GM23338 (cell line): ENCODE data around the gene SMYD5. TPM values are rescaled to one million over a fixed set of nuclear protein-coding genes. Genes with fewer than 3 reads are reported as not detected.

Experiments used
- ATAC-seq: fragments of 200-7000 bp; cut with Tn5 transposase; 3 replicates; pipeline ENCODE4 v1.9.1; 2020
- DNase-seq: peaks from one replicate; pipeline ENCODE4 v3.0.0-alpha.2; 2015; ENCODE audit warnings: low spot score
- H2AFZ ChIP-seq: fragments of 200-600 bp; sonication (generic); 2 replicates; pipeline ENCODE4 v1.8.0; 2016; ENCODE audit warnings: antibody characterized with exemption, mild to moderate bottlenecking, moderate library complexity
- H3F3A ChIP-seq: fragments of 200-600 bp; sonication (generic); replicated peaks from 2 replicates; pipeline ENCODE4 v1.8.0; 2017; ENCODE audit warnings: antibody characterized with exemption, mixed run types, low read depth
- H3K27ac ChIP-seq: fragments of 200-600 bp; sonication (generic); 2 replicates; pipeline ENCODE4 v1.6.1; 2016; ENCODE audit warnings: low read depth
- H3K27me3 ChIP-seq: fragments of 200-600 bp; sonication (generic); 2 replicates; pipeline ENCODE4 v1.8.0; 2016; ENCODE audit warnings: mild to moderate bottlenecking, mixed run types, moderate library complexity; ENCODE audit not compliant: insufficient read depth
- H3K36me3 ChIP-seq: fragments of 200-600 bp; sonication (generic); 2 replicates; pipeline ENCODE4 v1.8.0; 2016; ENCODE audit warnings: mild to moderate bottlenecking; ENCODE audit not compliant: insufficient read depth
- H3K4me1 ChIP-seq: fragments of 200-600 bp; sonication (generic); 2 replicates; pipeline ENCODE4 v1.8.0; 2016; ENCODE audit warnings: mild to moderate bottlenecking, moderate library complexity; ENCODE audit not compliant: insufficient read depth
- H3K4me2 ChIP-seq: fragments of 200-600 bp; sonication (generic); 2 replicates; pipeline ENCODE4 v1.7.1; 2017; ENCODE audit warnings: mixed run types
- H3K4me3 ChIP-seq: fragments of 200-600 bp; sonication (generic); 2 replicates; pipeline ENCODE4 v1.6.1; 2016; ENCODE audit warnings: mixed run types
- H3K79me2 ChIP-seq: fragments of 200-600 bp; sonication (generic); replicated peaks from 2 replicates; pipeline ENCODE4 v1.8.0; 2017; ENCODE audit warnings: mild to moderate bottlenecking; ENCODE audit not compliant: insufficient read depth
- H3K9me2 ChIP-seq: fragments of 200-600 bp; sonication (generic); 2 replicates; pipeline ENCODE4 v1.8.0; 2017; ENCODE audit not compliant: insufficient read depth
- H4K20me1 ChIP-seq: fragments of 200-600 bp; sonication (generic); replicated peaks from 2 replicates; pipeline ENCODE4 v1.8.0; 2017; ENCODE audit warnings: mild to moderate bottlenecking; ENCODE audit not compliant: insufficient read depth
- H3K27ac Mint-ChIP-seq: 2 replicates; pipeline ENCODE4 v1.8.0; 2020; ENCODE audit warnings: inconsistent platforms, mild to moderate bottlenecking, moderate library complexity, mixed read lengths
- H3K27me3 Mint-ChIP-seq: 3 replicates; pipeline ENCODE4 v1.8.0; 2022; ENCODE audit warnings: low read depth, mild to moderate bottlenecking, moderate library complexity, mixed read lengths, inconsistent platforms; ENCODE audit not compliant: insufficient read depth, poor library complexity
- H3K36me3 Mint-ChIP-seq: 3 replicates; pipeline ENCODE4 v1.8.0; 2021; ENCODE audit warnings: low read depth, mild to moderate bottlenecking, inconsistent platforms, moderate library complexity, mixed read lengths
- H3K4me1 Mint-ChIP-seq: 3 replicates; pipeline ENCODE4 v1.8.0; 2020; ENCODE audit warnings: mild to moderate bottlenecking, inconsistent platforms, mixed read lengths
- H3K4me3 Mint-ChIP-seq: 3 replicates; pipeline ENCODE4 v1.8.0; 2021; ENCODE audit warnings: moderate library complexity, mild to moderate bottlenecking, inconsistent platforms, mixed read lengths
- H3K9me3 Mint-ChIP-seq: 3 replicates; pipeline ENCODE4 v1.8.0; 2020; ENCODE audit warnings: moderate library complexity, mild to moderate bottlenecking, inconsistent platforms, mixed read lengths
- ETS1 ChIP-seq: IDR thresholded peaks from 2 replicates; pipeline ENCODE4 v1.6.1; 2016; ENCODE audit warnings: antibody characterized with exemption
- EZH2 ChIP-seq: fragments of 200-600 bp; sonication (generic); IDR thresholded peaks from one replicate; pipeline ENCODE4 v1.8.0; 2017; ENCODE audit warnings: antibody characterized with exemption, mild to moderate bottlenecking, low read depth; ENCODE audit not compliant: unreplicated experiment
- EZH2phosphoT487 ChIP-seq: fragments of 200-600 bp; sonication (generic); IDR thresholded peaks from one replicate; pipeline ENCODE4 v1.8.1; 2018; ENCODE audit warnings: antibody characterized with exemption; ENCODE audit not compliant: unreplicated experiment
- NANOG ChIP-seq: IDR thresholded peaks from 2 replicates; pipeline ENCODE4 v1.6.1; 2016; ENCODE audit warnings: antibody characterized with exemption, borderline replicate concordance
- POLR2AphosphoS5 ChIP-seq: IDR thresholded peaks from 2 replicates; pipeline ENCODE4 v1.6.1; 2016; ENCODE audit warnings: antibody characterized with exemption, low read depth
- REST ChIP-seq: IDR thresholded peaks from one replicate; pipeline ENCODE4 v1.6.1; 2018; ENCODE audit warnings: antibody characterized with exemption; ENCODE audit not compliant: unreplicated experiment
- STAT1 ChIP-seq: IDR thresholded peaks from one replicate; pipeline ENCODE4 v1.6.1; 2016; ENCODE audit warnings: antibody characterized with exemption; ENCODE audit not compliant: unreplicated experiment
- ZNF114 ChIP-seq: fragments of 250-450 bp; sonication (Bioruptor Pico); IDR thresholded peaks from 2 replicates; pipeline ENCODE4 v1.5.0; 2020; ENCODE audit warnings: mild to moderate bottlenecking, moderate library complexity
- ZNF331 ChIP-seq: fragments of 250-450 bp; sonication (Bioruptor Pico); IDR thresholded peaks from 2 replicates; pipeline ENCODE4 v1.5.0; 2020; ENCODE audit warnings: low read depth, mild to moderate bottlenecking, moderate library complexity
- polyA plus RNA-seq: library from polyadenylated mRNA; unstranded; fragments of >200 nt; fragmentation: Nextera tagmentation; extraction: Ambion mirVana; gene quantifications from 2 replicates; pipeline ENCODE4 v1.2.1, GENCODE V29; 2016
- total RNA-seq: library from RNA; depleted of rRNA; stranded (reverse); fragments of >200 nt; shearing (Covaris generic); gene quantifications from 2 replicates; pipeline ENCODE4 v1.2.3, GENCODE V29; 2014
- TF ChIP-seq, protein P1 (sequence below), 2 experiments: fragments of 200-600 bp in 1 of 2; sonication (generic) in 1 of 2; conservative IDR thresholded peaks; 2 replicates each; pipeline versions ENCODE4 v1.5.1 to v1.6.1; 2016 to 2017; ENCODE audit warnings: antibody characterized with exemption in 2 of 2, low read depth in 2 of 2, mild to moderate bottlenecking in 2 of 2, moderate library complexity in 1 of 2

SMYD5 gene
- total and polyA plus RNA-seq, 2 experiments from 2014 or later: 20.5 to 45.8 TPM

- no peak for TF ChIP-seq POLR2AphosphoS5
- TF ChIP-seq NANOG: no peak
- no peak for TF ChIP-seq ZNF114 (CRISPR knock-in tag)
- no peak for TF ChIP-seq STAT1
- TF ChIP-seq EZH2: no peak
- TF ChIP-seq ETS1: no peak
- TF ChIP-seq, protein P1, sequence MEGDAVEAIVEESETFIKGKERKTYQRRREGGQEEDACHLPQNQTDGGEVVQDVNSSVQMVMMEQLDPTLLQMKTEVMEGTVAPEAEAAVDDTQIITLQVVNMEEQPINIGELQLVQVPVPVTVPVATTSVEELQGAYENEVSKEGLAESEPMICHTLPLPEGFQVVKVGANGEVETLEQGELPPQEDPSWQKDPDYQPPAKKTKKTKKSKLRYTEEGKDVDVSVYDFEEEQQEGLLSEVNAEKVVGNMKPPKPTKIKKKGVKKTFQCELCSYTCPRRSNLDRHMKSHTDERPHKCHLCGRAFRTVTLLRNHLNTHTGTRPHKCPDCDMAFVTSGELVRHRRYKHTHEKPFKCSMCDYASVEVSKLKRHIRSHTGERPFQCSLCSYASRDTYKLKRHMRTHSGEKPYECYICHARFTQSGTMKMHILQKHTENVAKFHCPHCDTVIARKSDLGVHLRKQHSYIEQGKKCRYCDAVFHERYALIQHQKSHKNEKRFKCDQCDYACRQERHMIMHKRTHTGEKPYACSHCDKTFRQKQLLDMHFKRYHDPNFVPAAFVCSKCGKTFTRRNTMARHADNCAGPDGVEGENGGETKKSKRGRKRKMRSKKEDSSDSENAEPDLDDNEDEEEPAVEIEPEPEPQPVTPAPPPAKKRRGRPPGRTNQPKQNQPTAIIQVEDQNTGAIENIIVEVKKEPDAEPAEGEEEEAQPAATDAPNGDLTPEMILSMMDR (conservative IDR thresholded peaks at IDR 0.05; ENCODE audit: low read depth in 2 of 2): no peak
- TF ChIP-seq ZNF331 (CRISPR knock-in tag): no peak
- Mint-ChIP-seq H3K9me3 (no peaks in the 10 kb centered on the region), H3K4me1 (peaks cover 23% of the 10 kb centered on the region), H3K4me3 (no peak overlapping the region), H3K36me3 (no peaks in the 10 kb centered on the region), H3K27me3 (peaks cover 8% of the 10 kb centered on the region), H3K27ac (no peak overlapping the region)
- H2AFZ ChIP-seq: no peak overlapping the region
- H3K4me3 ChIP-seq: no peak overlapping the region
- no peak overlapping the region for H3K4me2 ChIP-seq
- peaks cover 27% of the 10 kb centered on the region for H3K79me2 ChIP-seq
- no peaks in the 10 kb centered on the region for H3F3A ChIP-seq
- no peaks in the 10 kb centered on the region for H3K36me3 ChIP-seq
- peaks cover 11% of the 10 kb centered on the region; the same call in 1 of the 2 replicates for H3K4me1 ChIP-seq
- H3K27me3 ChIP-seq: peaks cover 4% of the 10 kb centered on the region; the same call in 1 of the 2 replicates
- no peaks in the 10 kb centered on the region for H3K9me2 ChIP-seq
- ATAC-seq (no peak), DNase-seq (no peak)
- no peak overlapping the region for H3K27ac ChIP-seq
- H4K20me1 ChIP-seq: peaks cover 2% of the 10 kb centered on the region
Measured at GRCh38 chr2:73212098-73212447, 2.0 kb upstream of the SMYD5 start.

DNA sequence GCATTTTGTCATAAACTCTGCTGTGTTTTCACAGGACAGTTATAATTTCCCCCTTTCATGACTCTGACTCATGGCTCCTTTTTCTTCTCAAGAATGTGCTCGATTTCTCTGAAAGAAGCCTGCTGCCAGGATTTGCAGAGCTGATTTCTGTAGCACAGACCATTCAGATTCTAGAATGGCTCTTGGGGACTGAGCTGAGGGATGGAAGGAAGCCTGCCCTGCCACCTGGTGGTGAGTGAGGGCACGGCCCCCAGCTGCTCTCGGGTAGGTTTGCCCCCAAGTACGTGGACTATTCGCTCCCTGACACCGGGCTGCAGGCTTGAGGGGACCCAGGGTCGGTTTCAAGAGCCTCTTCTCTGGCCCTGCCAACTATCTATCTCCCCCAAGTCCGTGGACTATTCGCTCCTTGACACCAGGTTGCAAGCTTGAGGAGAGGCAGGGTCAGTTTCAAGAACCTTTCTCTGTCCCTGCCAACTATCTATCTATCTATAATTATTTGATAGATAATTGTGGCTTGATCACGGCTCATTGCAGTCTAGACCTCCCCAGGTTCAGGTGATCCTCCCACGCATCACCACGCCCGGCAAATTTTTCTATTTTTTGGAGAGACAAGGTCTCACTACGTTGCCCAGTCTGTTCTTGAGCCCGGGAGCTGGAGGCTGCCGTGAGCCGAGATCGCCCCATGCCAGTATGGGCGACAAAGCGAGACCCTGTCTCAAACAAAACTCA is 1.4 kb upstream of the SMYD5 start:
- Histone ChIP-seq H3K36me3 (no peaks in the 10 kb centered on the region), H3K4me1 (peaks cover 11% of the 10 kb centered on the region), H4K20me1 (peaks cover 7% of the 10 kb centered on the region), H3K9me2 (no peaks in the 10 kb centered on the region), H3K27me3 (peaks cover 3% of the 10 kb centered on the region; the same call in 1 of the 2 replicates), H3K79me2 (peaks cover 32% of the 10 kb centered on the region), H3K27ac (no peak overlapping the region), H3K4me3 (no peak overlapping the region), H3F3A (no peaks in the 10 kb centered on the region), H3K4me2 (peak overlapping the region; percentile 79; the same call in 1 of the 2 replicates), H2AFZ (no peak overlapping the region)
- Mint-ChIP-seq H3K4me3 (no peak overlapping the region), H3K36me3 (no peaks in the 10 kb centered on the region), H3K4me1 (peaks cover 25% of the 10 kb centered on the region), H3K9me3 (no peaks in the 10 kb centered on the region), H3K27ac (no peak overlapping the region), H3K27me3 (peaks cover 5% of the 10 kb centered on the region)
- TF ChIP-seq STAT1 (no peak), REST (no peak), ZNF331 (CRISPR knock-in tag) (no peak), EZH2 (no peak), EZH2phosphoT487 (no peak), NANOG (no peak)
- TF ChIP-seq, protein P1 (conservative IDR thresholded peaks at IDR 0.05; ENCODE audit: low read depth in 2 of 2): peak; percentile 90 to 95
- peak; percentile 83 for ATAC-seq
- DNase-seq: peak; percentile 90
